Activated naive CD4-positive, alpha-beta T cell (primary cell): ENCODE data around the gene CXCL17.

ENCODE experiments used
- DNase-seq, 4 experiments: peaks; one replicate each; lab custom pipeline; 2025; lab: John Stamatoyannopoulos, UW

Gene CXCL17

GRCh38 chr19:42423462-42424344 is 19.0 kb downstream of the CXCL17 start:
- peak; percentile 78 to 92 (median 86) for DNase-seq

- DNase-seq: peak in 2 of 4 experiments; percentile 57 to 58
Measured at GRCh38 chr19:42422901-42423461, 19.8 kb downstream of the CXCL17 start.

- DNase-seq: no peak
Measured at GRCh38 chr19:42422092-42422900, 20.4 kb downstream of the CXCL17 start.

- DNase-seq: no peak
Measured at GRCh38 chr19:42421591-42422031, 21.1 kb downstream of the CXCL17 start.

DNA sequence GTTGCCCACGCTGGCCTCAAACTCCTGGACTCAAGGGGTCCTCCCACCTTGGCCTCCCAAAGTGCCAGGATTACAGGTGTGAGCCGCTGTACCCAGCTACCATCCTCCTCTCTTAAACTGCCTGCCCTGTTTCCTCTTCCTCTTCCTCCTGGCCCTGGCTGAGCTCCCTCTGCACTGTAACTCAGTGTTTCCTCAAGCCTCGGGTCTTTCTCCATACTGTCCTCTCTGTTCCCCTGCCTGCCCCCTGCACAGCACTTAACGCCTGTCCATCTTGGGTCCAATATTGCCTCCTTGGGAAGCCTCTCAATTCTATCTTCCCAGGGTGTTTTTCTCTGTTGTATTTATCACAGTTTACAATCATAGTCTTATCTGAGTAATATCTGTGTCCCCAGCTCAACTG is 21.6 kb downstream of the CXCL17 start:
- no peak for DNase-seq

GRCh38 chr19:42420055-42420544 is 22.6 kb downstream of the CXCL17 start:
- peak in 3 of 4 experiments; percentile 29 to 67 (median 48) for DNase-seq

GRCh38 chr19:42419309-42419708 is 23.4 kb downstream of the CXCL17 start:
- no peak for DNase-seq

GRCh38 chr19:42412661-42413076 is 30.1 kb downstream of the CXCL17 start:
- no peak for DNase-seq

GRCh38 chr19:42412227-42412626 is 30.5 kb downstream of the CXCL17 start:
- DNase-seq: no peak

DNA sequence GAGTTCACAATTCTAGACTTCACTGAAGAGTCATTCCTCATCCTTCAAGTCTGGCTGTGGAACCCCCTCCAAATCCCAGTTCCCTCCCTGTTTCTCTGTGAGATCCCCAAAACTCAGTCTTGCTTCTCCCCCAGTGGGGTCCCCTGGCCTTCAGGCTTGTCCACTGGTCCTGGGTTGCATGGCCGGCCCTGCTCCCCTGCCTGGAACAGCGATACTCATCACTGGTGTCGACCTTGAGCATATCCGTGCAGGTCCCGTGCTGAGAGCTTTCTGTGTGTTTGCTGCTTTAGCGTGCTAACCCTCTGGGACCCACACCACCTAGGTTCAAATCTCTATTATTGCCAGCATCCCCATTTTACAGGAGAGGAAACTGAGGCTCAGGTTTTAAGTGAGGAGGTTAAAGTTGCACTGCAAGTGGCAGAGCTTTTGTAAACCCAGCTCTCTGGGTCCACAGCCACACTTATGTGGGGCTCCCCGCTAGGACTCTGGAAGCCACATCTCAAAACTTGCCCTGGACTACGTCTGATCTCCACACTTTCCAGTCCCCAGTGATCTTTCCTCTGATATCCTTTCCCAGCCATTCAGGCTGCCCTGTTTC is 31.1 kb downstream of the CXCL17 start:
- DNase-seq: no peak

GRCh38 chr19:42410371-42410770 is 32.4 kb downstream of the CXCL17 start:
- DNase-seq: no peak

DNA sequence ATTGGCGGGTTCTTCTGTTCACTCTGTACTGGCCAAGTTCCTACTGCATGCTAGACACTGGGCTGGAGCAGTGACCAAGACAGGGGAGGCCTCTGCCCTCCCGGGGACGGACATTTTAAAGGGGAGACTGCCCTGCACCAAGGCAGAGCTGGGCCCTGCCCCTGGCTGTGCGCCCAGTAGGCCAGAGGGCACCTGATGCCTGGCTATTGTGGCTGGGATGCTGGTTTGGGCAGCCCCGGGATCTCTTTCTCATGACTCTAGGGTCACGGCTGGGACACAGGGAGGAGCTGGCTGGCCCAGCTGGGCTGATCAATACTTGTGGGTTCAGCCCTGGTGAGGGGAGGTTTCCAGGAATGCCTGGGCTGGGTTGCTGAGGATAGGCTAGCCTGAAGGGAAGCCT is 33.3 kb downstream of the CXCL17 start:
- DNase-seq: no peak

DNA sequence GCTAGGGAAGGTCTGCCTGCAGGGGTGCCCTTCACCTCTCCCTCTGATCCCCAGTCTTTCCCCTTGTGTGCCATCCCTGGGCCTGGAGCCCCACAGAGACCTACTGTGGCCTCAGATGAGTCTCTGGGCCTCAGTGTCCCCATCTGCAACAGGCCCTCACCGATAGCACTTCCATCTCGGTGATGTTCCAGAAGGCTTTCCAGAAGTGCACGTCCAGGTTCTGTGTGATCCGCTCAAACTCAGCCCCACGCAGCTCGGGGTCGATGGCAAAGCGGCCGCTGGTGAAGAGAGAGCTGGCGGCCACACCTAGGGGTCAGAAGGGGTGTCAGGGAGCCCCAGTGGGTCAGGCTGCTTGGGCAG is 35.0 kb downstream of the CXCL17 start:
- no peak for DNase-seq

GRCh38 chr19:42407085-42407815 is 35.5 kb downstream of the CXCL17 start:
- no peak for DNase-seq

GRCh38 chr19:42406111-42406510 is 36.6 kb downstream of the CXCL17 start:
- DNase-seq: no peak

DNA sequence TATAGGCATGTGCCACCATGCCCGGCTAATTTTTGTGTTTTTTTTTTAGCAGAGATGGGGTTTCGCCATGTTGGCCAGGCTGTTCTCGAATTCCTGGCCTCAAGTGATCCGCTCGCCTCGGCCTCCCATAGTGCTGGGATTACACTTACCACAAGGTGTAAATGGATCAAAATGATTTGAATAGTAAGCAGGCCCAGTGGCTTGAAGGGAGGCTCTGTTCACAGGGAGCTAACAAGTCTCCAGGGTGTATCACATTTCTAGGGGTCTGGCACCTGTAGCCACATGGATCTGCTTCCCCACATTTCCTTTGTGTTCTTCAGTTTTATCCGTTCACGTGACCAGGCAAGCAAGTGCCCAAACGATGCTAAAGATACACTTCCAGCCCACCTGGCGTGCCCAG is 39.2 kb downstream of the CXCL17 start:
- DNase-seq: no peak

DNA sequence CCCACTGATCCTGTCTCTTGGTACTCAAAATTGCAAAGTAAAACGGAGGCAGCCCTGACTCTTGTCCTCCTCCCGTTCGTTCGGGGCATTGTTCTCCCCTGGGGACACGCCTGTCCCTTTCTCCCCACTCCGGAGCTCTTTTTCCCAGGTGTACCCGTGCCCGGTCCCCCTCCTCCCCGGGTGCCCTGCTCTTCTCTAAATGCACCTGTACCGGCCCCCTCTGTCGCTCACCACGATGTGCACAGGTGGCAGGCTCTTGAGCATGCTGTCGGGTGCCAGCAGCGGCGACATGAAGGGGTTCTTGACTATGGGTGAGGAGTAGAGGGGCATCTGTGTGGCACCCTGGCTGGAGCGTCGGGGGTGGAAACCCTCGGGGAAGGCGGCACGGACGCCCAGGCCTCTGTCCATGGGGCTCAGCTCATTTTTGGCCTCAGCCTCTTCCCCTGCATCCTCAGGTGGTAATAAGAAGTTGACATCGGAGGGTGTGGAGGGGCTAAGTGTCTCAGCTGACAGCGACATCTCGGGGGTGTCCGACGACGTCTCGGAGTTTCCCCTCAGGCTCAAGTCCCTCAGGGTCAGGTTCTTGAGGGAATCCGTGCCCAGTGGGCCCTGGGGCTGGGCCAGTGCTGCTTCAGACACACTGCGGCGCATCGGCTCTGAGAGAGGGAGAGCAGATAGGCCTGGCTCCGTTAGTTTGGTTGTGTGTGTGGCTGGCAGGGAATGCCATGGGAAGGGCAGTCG is 40.2 kb downstream of the CXCL17 start:
- DNase-seq: no peak

GRCh38 chr19:42401365-42402303 is 41.1 kb downstream of the CXCL17 start:
- DNase-seq: peak; percentile 50 to 69 (median 63)

- no peak for DNase-seq
Measured at GRCh38 chr19:42400404-42400803, 42.3 kb downstream of the CXCL17 start.
